Stromal cell of bone marrow (primary cell): ENCODE measurements around the gene SH2D1B.
A peak's percentile ranks its signal among the peaks of the same experiment; 100 is the strongest.
"Not testable (repeated sequence)": the region's sequence is repeated elsewhere in the genome, so short reads cannot be mapped to it uniquely, and the experiment has no call there.

Experiments
- DNase-seq: peaks from one replicate; pipeline ENCODE4 v3.0.0-alpha.2; 2012; ENCODE audit warnings: low read depth

SH2D1B gene

GRCh38 chr1:162361349-162361748, 50.6 kb downstream of the SH2D1B start:
- DNase-seq, result no peak

- no peak for DNase-seq
Observed at GRCh38 chr1:162360874-162361260, 51.1 kb downstream of the SH2D1B start.

GRCh38 chr1:162360237-162360873, 51.6 kb downstream of the SH2D1B start:
- no peak for DNase-seq

GRCh38 chr1:162359523-162360236, 52.3 kb downstream of the SH2D1B start:
- DNase-seq, result no peak

GRCh38 chr1:162358928-162359327, 53.0 kb downstream of the SH2D1B start:
- DNase-seq, result no peak

GRCh38 chr1:162357681-162358266, 54.2 kb downstream of the SH2D1B start:
- DNase-seq, result peak; percentile 22

GRCh38 chr1:162353702-162354101, 58.2 kb downstream of the SH2D1B start:
- DNase-seq, result no peak

GRCh38 chr1:162353078-162353477, 58.9 kb downstream of the SH2D1B start:
- DNase-seq, result no peak

- DNase-seq, result not testable (repeated sequence)
Observed at GRCh38 chr1:162351874-162352273, 60.1 kb downstream of the SH2D1B start.

GRCh38 chr1:162351246-162351842, 60.6 kb downstream of the SH2D1B start:
- no peak for DNase-seq

GRCh38 chr1:162349635-162350330, 62.2 kb downstream of the SH2D1B start:
- DNase-seq, result no peak

GRCh38 chr1:162347281-162347680, 64.7 kb downstream of the SH2D1B start:
- DNase-seq, result no peak
